Panc1 (cell line): ENCODE data around the gene DZIP1. TPM values are rescaled to one million over a fixed set of nuclear protein-coding genes. Genes with fewer than 3 reads are reported as not detected.
A peak's percentile ranks its signal among the peaks of the same experiment; 100 is the strongest.

Experiments
- ATAC-seq: fragments of 200-7000 bp; cut with Tn5 transposase; 2 replicates; pipeline ENCODE4 v1.9.1; 2020; ENCODE audit warnings: mild to moderate bottlenecking, moderate library complexity
- BruUV-seq: library from RNA; stranded (reverse); fragments of 400-500 nt; replicated peaks from 2 replicates; lab custom pipeline; 2021; lab: Mats Ljungman, UMichigan
- CTCF ChIA-PET: fragments of 300-600 bp; sonication (Branson Sonifier 250); formaldehyde crosslinking; loops from one replicate; lab custom pipeline; 2022; ENCODE audit warnings: antibody characterized with exemption; lab: Charles Lee
- POLR2A ChIA-PET: fragments of 300-600 bp; sonication (Branson Sonifier 250); formaldehyde crosslinking; loops from one replicate; lab custom pipeline; 2022; ENCODE audit warnings: antibody characterized with exemption; lab: Charles Lee
- DNase-seq: peaks from one replicate; pipeline ENCODE4 v3.0.0-alpha.2; 2010; ENCODE audit warnings: low read depth, low spot score
- H3K27ac ChIP-seq: 2 replicates; pipeline ENCODE4 v1.5.1; 2011; ENCODE audit warnings: mild to moderate bottlenecking, low read length, inconsistent platforms
- H3K27me3 ChIP-seq: fragments of 200-500 bp; sonication (Bioruptor generic); 2 replicates; pipeline ENCODE4 v1.6.0; 2014; ENCODE audit warnings: low read length, inconsistent platforms; ENCODE audit not compliant: control insufficient read depth, insufficient read depth
- H3K36me3 ChIP-seq: fragments of 200-500 bp; sonication (Bioruptor generic); 2 replicates; pipeline ENCODE4 v1.5.1; 2014; ENCODE audit warnings: inconsistent platforms, mild to moderate bottlenecking, low read length, moderate library complexity; ENCODE audit not compliant: control insufficient read depth, insufficient read depth
- H3K4me1 ChIP-seq: 2 replicates; pipeline ENCODE4 v1.5.1; 2011; ENCODE audit warnings: inconsistent platforms, mild to moderate bottlenecking, low read length, moderate library complexity; ENCODE audit not compliant: control insufficient read depth, insufficient read depth
- H3K4me3 ChIP-seq, 2 experiments: 2 replicates each; pipeline ENCODE4 v1.5.1; 2011 to 2012; ENCODE audit warnings: low read depth in 2 of 2, low read length in 2 of 2, mild to moderate bottlenecking in 2 of 2, inconsistent platforms in 1 of 2, moderate library complexity in 1 of 2
- H3K9me3 ChIP-seq: fragments of 200-500 bp; sonication (Bioruptor generic); 2 replicates; pipeline ENCODE4 v1.5.1; 2014; ENCODE audit warnings: low read depth, mild to moderate bottlenecking, inconsistent platforms, low read length, moderate library complexity; ENCODE audit not compliant: control insufficient read depth, insufficient read depth
- CTCF ChIP-seq: fragments of 450-650 bp; IDR thresholded peaks from 2 replicates; pipeline ENCODE4 v1.5.1; 2017; ENCODE audit warnings: mild to moderate bottlenecking
- POLR2AphosphoS5 ChIP-seq: IDR thresholded peaks from 2 replicates; pipeline ENCODE4 v1.6.1; 2012; ENCODE audit warnings: mild to moderate bottlenecking, low read depth, low read length, moderate library complexity
- REST ChIP-seq, 2 experiments: IDR thresholded peaks; 2 replicates each; pipeline ENCODE4 v1.6.1; 2011 to 2012; ENCODE audit warnings: low read depth in 2 of 2, control low read depth in 1 of 2, low read length in 1 of 2, mild to moderate bottlenecking in 1 of 2, moderate library complexity in 1 of 2; ENCODE audit not compliant: insufficient read depth in 1 of 2
- SIN3A ChIP-seq: IDR thresholded peaks from 2 replicates; pipeline ENCODE4 v1.6.1; 2012; ENCODE audit warnings: low read depth, mild to moderate bottlenecking, low read length, moderate library complexity, borderline replicate concordance; ENCODE audit not compliant: insufficient read depth
- TCF7L2 ChIP-seq: IDR thresholded peaks from 2 replicates; pipeline ENCODE4 v1.6.1; 2011; ENCODE audit warnings: mild to moderate bottlenecking, low read depth, low read length, inconsistent platforms
- in situ Hi-C: cut with HindIII; loops from 2 replicates; pipeline ENCODE4 v1.10.0; 2016; ENCODE audit warnings: low sequenced_read_pairs, low pct_unique_long_range_greater_than_20kb
- intact Hi-C: fragments of 100-400 bp; cut with micrococcal nuclease; formaldehyde crosslinking; loops from one replicate; pipeline ENCODE4 v1.10.0; 2022; ENCODE audit not compliant: unreplicated experiment
- total RNA-seq: library from RNA; stranded (reverse); gene quantifications from one replicate; pipeline ENCODE4 v1.2.1, GENCODE V29; 2021; ENCODE audit not compliant: unreplicated experiment

Gene DZIP1
- total RNA-seq, 1 experiment from 2014 or later = 22.9 TPM

- BruUV-seq = no TSS peak
- peak overlapping the region; percentile 58; the same call in 1 of the 2 replicates for H3K27ac ChIP-seq
- ATAC-seq (no peak; the same call in 1 of the 2 replicates), DNase-seq (no peak)
- no peak for TF ChIP-seq SIN3A
- no peak for TF ChIP-seq POLR2AphosphoS5
- TF ChIP-seq TCF7L2 = no peak
- H3K9me3 ChIP-seq = no peaks in the 10 kb centered on the region
- 0 out of 2 replicates have a peak, but pooled peaks cover 5% of the 10 kb centered on the region for H3K4me1 ChIP-seq
- H3K4me3 ChIP-seq = peak overlapping the region; percentile 67 to 79
- no peaks in the 10 kb centered on the region for H3K36me3 ChIP-seq
- in situ Hi-C loops = no loop called here
- H3K27me3 ChIP-seq = no peaks in the 10 kb centered on the region
- POLR2A ChIA-PET = no interaction called here
- CTCF ChIA-PET = interaction anchor here (0.5 to 0.6 kb wide), 2 partner anchors 285 to 340 kb away, joined by 3 read pairs; no protein-coding TSS in a partner anchor
- intact Hi-C loops = no loop called here
Observed at GRCh38 chr13:95643571-95643935, 953 bp downstream of the DZIP1 start.

GRCh38 chr13:95642999-95643398, 1.5 kb downstream of the DZIP1 start:
- in situ Hi-C loops (no loop called here), intact Hi-C loops (no loop called here)
- H3K36me3 ChIP-seq = no peaks in the 10 kb centered on the region
- POLR2A ChIA-PET = no interaction called here
- no TSS peak for BruUV-seq
- DNase-seq (no peak), ATAC-seq (no peak)
- CTCF ChIA-PET = interaction anchor here (0.5 kb wide), 1 partner anchor 284 kb away, joined by 3 read pairs; no protein-coding TSS in a partner anchor
- H3K4me1 ChIP-seq = 0 out of 2 replicates have a peak, but pooled peaks cover 5% of the 10 kb centered on the region
- peak overlapping the region; percentile 67 to 79 for H3K4me3 ChIP-seq
- TF ChIP-seq CTCF = no peak
- no peak for TF ChIP-seq POLR2AphosphoS5
- TF ChIP-seq SIN3A = no peak
- no peak for TF ChIP-seq TCF7L2
- TF ChIP-seq REST (IDR thresholded peaks at IDR 0.05; ENCODE audit: insufficient read depth in 1 of 2, low read depth in 2 of 2, low read length in 1 of 2) = no peak
- no peak overlapping the region; the same call in 1 of the 2 replicates for H3K27ac ChIP-seq
- H3K27me3 ChIP-seq = no peaks in the 10 kb centered on the region
- H3K9me3 ChIP-seq = no peaks in the 10 kb centered on the region

GRCh38 chr13:95642028-95642621, 2.4 kb downstream of the DZIP1 start:
- in situ Hi-C loops (no loop called here), intact Hi-C loops (no loop called here)
- Histone ChIP-seq H3K27me3 (no peaks in the 10 kb centered on the region), H3K27ac (no peak overlapping the region), H3K4me3 (peak overlapping the region in 1 of 2 experiments; percentile 14; a peak in 1 of 4 replicates), H3K9me3 (no peaks in the 10 kb centered on the region), H3K4me1 (0 out of 2 replicates have a peak, but pooled peaks cover 5% of the 10 kb centered on the region), H3K36me3 (0 out of 2 replicates have a peak, but pooled peaks cover 2% of the 10 kb centered on the region)
- no peak for TF ChIP-seq SIN3A
- TF ChIP-seq TCF7L2 = no peak
- no peak for TF ChIP-seq REST (IDR thresholded peaks at IDR 0.05; ENCODE audit: insufficient read depth in 1 of 2, low read depth in 2 of 2, low read length in 1 of 2)
- no peak for TF ChIP-seq CTCF
- no peak for TF ChIP-seq POLR2AphosphoS5
- POLR2A ChIA-PET = no interaction called here
- CTCF ChIA-PET = no interaction called here
- ATAC-seq (no peak), DNase-seq (no peak)
- TSS peak; percentile 68 for BruUV-seq
